RWPE2 (cell line): Measurements from ENCODE around the gene KIAA1614.

Experiments used
- ATAC-seq: fragments of 200-7000 bp; cut with Tn5 transposase; 3 replicates; pipeline ENCODE4 v1.9.1; 2021; ENCODE audit warnings: low read depth
- DNase-seq: peaks from one replicate; pipeline ENCODE4 v3.0.0-alpha.2; 2020; ENCODE audit warnings: low spot score
- H3K27ac ChIP-seq: fragments of 450-650 bp; 2 replicates; pipeline ENCODE4 v1.5.1; 2017; ENCODE audit warnings: mild to moderate bottlenecking; ENCODE audit not compliant: poor library complexity, severe bottlenecking
- H3K27me3 ChIP-seq: fragments of 250-450 bp; sonication (Bioruptor Pico); 2 replicates; pipeline ENCODE4 v1.5.1; 2021; ENCODE audit warnings: mild to moderate bottlenecking, moderate library complexity; ENCODE audit not compliant: insufficient read depth, poor library complexity, severe bottlenecking
- H3K36me3 ChIP-seq: fragments of 250-450 bp; sonication (Bioruptor Pico); 2 replicates; pipeline ENCODE4 v1.5.1; 2020; ENCODE audit warnings: low read depth, mild to moderate bottlenecking, moderate library complexity
- H3K4me1 ChIP-seq: fragments of 250-450 bp; sonication (Bioruptor Pico); 2 replicates; pipeline ENCODE4 v1.5.1; 2021; ENCODE audit warnings: mild to moderate bottlenecking, moderate library complexity; ENCODE audit not compliant: insufficient read depth, poor library complexity, severe bottlenecking
- H3K4me3 ChIP-seq: fragments of 250-450 bp; sonication (Bioruptor Pico); 2 replicates; pipeline ENCODE4 v1.5.1; 2021; ENCODE audit warnings: mild to moderate bottlenecking, moderate library complexity; ENCODE audit not compliant: severe bottlenecking
- H3K9me3 ChIP-seq: fragments of 250-450 bp; sonication (Bioruptor Pico); 2 replicates; pipeline ENCODE4 v1.5.1; 2021; ENCODE audit warnings: mild to moderate bottlenecking, moderate library complexity; ENCODE audit not compliant: severe bottlenecking
- TF ChIP-seq, protein P1 (sequence below): fragments of 450-650 bp; IDR thresholded peaks from one replicate; pipeline ENCODE4 v1.5.1; 2017; ENCODE audit warnings: mild to moderate bottlenecking, moderate library complexity; ENCODE audit not compliant: poor library complexity, severe bottlenecking

The KIAA1614 gene

GRCh38 chr1:180936110-180937011 is 23.7 kb downstream of the KIAA1614 start:
- Histone ChIP-seq H3K4me3 (no peak overlapping the region), H3K36me3 (no peaks in the 10 kb centered on the region), H3K9me3 (no peaks in the 10 kb centered on the region), H3K27ac (no peak overlapping the region), H3K27me3 (no peaks in the 10 kb centered on the region), H3K4me1 (no peaks in the 10 kb centered on the region)
- no peak for DNase-seq
- TF ChIP-seq, protein P1, sequence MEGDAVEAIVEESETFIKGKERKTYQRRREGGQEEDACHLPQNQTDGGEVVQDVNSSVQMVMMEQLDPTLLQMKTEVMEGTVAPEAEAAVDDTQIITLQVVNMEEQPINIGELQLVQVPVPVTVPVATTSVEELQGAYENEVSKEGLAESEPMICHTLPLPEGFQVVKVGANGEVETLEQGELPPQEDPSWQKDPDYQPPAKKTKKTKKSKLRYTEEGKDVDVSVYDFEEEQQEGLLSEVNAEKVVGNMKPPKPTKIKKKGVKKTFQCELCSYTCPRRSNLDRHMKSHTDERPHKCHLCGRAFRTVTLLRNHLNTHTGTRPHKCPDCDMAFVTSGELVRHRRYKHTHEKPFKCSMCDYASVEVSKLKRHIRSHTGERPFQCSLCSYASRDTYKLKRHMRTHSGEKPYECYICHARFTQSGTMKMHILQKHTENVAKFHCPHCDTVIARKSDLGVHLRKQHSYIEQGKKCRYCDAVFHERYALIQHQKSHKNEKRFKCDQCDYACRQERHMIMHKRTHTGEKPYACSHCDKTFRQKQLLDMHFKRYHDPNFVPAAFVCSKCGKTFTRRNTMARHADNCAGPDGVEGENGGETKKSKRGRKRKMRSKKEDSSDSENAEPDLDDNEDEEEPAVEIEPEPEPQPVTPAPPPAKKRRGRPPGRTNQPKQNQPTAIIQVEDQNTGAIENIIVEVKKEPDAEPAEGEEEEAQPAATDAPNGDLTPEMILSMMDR, result no peak
- no peak for ATAC-seq

GRCh38 chr1:180937012-180937372 is 24.3 kb downstream of the KIAA1614 start:
- Histone ChIP-seq H3K27me3 (no peaks in the 10 kb centered on the region), H3K4me1 (no peaks in the 10 kb centered on the region), H3K27ac (no peak overlapping the region), H3K4me3 (no peak overlapping the region), H3K36me3 (no peaks in the 10 kb centered on the region), H3K9me3 (no peaks in the 10 kb centered on the region)
- ATAC-seq, result no peak
- TF ChIP-seq, protein P1, result no peak
- DNase-seq, result no peak

- Histone ChIP-seq H3K4me3 (no peak overlapping the region), H3K27ac (no peak overlapping the region), H3K36me3 (no peaks in the 10 kb centered on the region), H3K27me3 (no peaks in the 10 kb centered on the region), H3K4me1 (no peaks in the 10 kb centered on the region), H3K9me3 (no peaks in the 10 kb centered on the region)
- no peak for DNase-seq
- no peak for ATAC-seq
- TF ChIP-seq, protein P1, result no peak
Measured at GRCh38 chr1:180937624-180938225, 25.0 kb downstream of the KIAA1614 start.

DNA sequence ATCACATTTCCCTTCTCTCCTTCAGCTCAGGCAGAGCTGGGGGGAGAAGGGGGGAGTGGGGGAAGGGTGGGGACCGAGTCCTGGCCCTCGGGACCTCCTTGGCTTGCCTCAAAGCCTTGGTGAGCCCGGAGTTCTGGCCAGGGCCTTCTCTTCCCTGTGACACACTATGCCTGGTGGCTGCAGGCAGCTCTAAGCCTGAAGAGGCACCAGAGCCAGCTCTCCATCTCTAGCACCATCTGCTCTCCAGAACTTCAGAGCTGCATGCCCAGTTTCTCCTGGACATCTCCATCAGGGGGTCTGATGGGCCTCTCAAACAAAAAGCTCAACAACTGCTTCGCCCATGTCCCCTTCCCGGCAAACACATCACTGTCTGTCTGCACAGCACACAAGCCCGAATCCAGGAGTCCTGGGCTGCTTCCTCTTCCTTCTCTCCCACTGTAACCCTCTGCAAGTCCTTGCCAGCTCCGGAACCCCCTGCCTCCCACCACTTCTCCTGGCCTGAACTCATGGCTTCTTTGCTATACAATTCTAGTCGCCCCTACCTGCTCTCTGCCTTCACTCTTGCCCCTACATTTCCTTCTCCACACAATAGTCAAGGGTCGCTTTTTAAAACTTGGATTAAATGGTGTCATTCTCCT is 26.5 kb downstream of the KIAA1614 start:
- TF ChIP-seq, protein P1, result no peak
- H3K27me3 ChIP-seq, result no peaks in the 10 kb centered on the region
- no peaks in the 10 kb centered on the region for H3K4me1 ChIP-seq
- H3K36me3 ChIP-seq, result no peaks in the 10 kb centered on the region
- no peak overlapping the region for H3K4me3 ChIP-seq
- H3K9me3 ChIP-seq, result no peaks in the 10 kb centered on the region
- ATAC-seq, result no peak
- no peak for DNase-seq
- H3K27ac ChIP-seq, result no peak overlapping the region

DNA sequence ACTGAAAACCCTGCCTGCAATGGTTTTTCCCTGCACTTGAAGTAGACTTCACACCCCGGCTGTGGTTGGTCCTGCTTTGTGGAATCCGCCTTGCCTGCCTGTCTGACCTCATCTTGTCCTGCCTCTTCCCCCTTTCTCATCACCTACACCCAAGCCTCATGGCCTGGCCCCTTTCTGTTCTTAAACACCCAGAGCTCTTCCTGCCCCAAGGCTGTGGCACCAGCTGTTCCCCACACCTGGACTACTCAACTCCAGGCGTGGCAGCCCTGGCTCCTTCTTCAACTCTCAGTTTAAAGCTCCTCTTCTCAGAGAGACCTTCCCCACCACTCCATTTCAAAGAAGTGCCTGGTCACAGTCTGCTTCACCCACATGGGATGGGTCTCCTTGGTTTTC is 27.0 kb downstream of the KIAA1614 start:
- ATAC-seq (no peak), DNase-seq (no peak)
- Histone ChIP-seq H3K4me3 (no peak overlapping the region), H3K27ac (no peak overlapping the region), H3K27me3 (no peaks in the 10 kb centered on the region), H3K4me1 (no peaks in the 10 kb centered on the region), H3K9me3 (no peaks in the 10 kb centered on the region), H3K36me3 (no peaks in the 10 kb centered on the region)
- TF ChIP-seq, protein P1, result no peak
